Head of caudate nucleus (tissue), 42 donors: ENCODE measurements around the gene CTNNA2.

Source experiments
- DNase-seq, 42 donors: peaks; one replicate each; pipeline versions ENCODE4 v3.0.0 to v3.0.0-alpha.2; 2020 to 2021; ENCODE audit warnings: mixed read lengths in 7 of 42
- intact Hi-C: fragments of 100-400 bp; cut with DNase I; formaldehyde crosslinking; loops from one replicate; pipeline ENCODE4 v1.15.0; 2022

CTNNA2 gene

DNA sequence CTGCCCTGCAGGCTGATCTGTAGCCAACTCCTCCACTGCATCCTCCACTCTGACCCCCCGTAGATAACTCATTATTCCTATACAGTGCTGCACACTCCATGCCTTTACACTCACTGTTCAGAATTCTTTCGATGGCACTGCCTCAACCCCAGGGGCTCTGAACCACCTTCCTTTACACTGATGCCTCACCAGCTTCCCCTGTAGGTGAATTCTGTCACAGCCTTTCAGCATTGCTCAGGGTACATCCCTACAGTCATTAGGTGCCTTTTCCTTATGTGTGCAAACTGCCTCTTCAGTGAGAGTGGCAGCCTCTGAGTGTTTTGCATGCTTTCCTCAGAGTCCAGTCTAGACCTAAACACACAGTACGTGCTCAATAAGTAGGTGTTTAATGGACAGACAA is 472.3 kb downstream of the CTNNA2 start:
- intact Hi-C loops: no loop called here
- DNase-seq: no peak

DNA sequence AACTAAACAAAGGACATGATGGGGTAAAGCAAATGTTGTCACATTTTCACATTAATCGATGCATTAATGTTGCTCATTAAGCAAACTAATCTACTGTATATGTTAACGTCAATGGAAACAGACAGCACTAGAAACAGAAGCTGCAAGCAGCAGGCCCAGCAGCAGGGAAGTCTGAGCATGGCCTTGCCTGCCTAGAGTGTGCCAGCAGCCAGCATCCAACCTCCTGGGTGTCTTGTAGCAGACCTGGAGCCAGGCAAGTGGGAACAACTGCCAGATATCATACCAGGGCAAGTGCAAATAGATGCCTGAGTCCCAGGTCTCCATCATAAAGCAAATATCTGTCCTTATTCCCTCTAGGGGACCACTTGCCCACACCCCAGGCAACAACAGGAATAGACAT is 472.7 kb downstream of the CTNNA2 start:
- DNase-seq: no peak
- intact Hi-C loops: no loop called here

DNA sequence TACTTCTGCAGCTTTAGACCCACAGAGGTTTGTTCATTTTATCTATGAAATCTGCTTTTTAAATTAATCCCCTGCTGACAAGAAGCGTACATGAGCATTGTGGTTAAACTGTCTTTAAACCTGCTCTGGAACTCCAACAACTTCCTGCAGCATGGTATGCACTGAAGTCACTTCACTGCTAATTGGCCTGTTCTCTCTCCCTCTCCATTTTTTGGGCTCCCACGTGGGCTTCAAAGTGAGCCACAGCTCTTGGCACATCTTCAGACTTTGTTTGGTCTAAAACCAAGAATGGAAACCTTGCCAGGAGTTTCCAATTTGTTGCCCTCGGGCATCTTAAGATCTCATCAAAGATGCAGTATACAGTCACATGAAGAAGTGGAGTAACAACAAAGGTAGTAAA is 480.3 kb downstream of the CTNNA2 start:
- DNase-seq: no peak
- intact Hi-C loops: no loop called here

DNA sequence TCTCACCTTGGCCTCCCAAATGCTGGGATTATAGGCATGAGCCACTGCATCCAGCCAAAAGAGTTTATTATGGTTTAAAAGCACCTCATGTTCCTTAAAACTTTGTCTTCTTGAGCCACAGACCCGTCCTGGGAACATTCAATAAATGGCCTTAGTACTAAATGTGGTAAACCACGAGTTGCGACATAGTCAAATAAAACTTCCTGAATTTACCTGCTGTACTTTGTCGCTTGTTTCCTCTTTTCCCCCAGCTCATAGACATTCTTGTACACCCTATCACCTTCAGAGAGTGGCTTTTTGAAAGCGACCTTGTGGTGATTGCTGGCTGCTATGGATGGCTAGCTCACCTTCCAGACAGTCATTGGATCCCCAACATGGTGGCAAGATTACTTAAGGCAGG is 481.3 kb downstream of the CTNNA2 start:
- intact Hi-C loops: no loop called here
- no peak for DNase-seq

DNA sequence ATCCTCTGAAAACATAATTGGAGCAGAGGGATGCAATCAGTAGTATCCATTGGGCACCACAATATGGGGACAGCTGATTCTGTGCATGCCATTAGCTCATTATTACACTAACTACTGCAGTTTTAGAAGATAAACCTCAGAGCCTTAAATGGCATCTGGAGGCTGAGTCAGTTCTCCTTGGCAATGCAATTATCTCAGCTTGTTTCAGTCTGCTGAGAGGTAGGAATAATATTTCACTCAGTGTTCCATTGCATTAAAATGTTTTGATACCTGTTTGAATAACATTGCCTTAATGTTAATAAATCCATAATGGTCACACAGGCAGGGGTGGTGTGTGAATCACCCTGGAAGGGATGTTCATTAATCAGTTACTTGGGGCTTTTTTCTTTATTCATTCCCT is 482.1 kb downstream of the CTNNA2 start:
- intact Hi-C loops: no loop called here
- DNase-seq: peak in 4 of 42 donors; percentile 12 to 45 (median 20)

DNA sequence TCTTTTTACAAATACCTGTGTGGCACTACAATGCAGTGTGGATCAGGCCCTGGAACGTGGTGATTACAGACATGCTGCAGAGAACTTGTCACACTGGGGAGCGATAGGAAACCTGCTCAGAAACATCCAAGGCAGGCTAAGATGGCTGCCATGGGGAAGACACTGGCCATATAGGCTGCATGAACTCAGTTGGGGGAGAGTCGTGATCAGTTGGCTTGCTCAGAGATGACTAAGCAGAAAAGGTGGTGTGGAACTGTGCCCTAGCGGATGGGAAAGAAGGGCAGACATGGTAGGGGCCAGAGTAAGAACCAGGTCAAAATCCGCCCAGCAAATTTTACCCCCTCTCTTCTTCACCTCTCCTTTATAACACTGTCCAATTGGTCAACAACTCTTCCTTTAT is 483.9 kb downstream of the CTNNA2 start:
- intact Hi-C loops: no loop called here
- DNase-seq: no peak

DNA sequence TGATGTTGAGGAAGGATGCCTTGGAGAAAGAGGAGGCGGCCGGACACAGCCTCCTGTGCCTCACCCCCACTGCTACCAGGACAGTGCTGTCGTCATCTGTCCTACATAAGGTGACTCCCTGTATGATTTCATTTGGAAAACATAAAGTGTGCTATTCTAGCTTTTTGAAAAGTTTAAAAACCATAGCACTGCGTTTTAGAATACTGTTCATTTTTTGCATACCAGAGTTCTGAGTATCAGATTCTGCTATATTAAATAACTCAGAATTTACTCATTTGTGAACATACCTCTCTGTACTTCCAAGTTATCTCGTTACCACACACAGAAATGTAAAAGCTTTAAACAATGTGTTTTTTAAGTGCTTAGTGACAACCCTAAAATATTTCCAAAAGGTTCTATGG is 488.9 kb downstream of the CTNNA2 start:
- no peak for DNase-seq
- intact Hi-C loops: no loop called here

DNA sequence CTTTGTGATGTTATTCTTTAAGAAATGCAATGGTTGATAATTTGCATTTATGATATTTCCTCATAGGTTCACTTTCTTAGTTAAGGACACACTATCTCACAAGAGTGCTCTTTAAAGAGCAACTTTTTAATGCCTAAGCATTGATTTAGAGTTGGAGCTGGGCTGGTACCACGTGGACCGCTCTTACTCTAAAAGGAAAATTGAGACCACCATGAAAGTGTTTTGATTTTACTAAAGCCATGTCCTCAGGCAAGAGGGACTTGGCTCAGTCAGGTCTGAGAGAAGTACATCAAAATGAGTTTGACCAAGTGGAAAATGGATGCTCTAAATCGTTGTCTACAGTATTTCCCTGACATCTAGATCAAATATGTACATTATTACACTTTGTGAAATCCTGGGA is 489.3 kb downstream of the CTNNA2 start:
- intact Hi-C loops: no loop called here
- DNase-seq: no peak

DNA sequence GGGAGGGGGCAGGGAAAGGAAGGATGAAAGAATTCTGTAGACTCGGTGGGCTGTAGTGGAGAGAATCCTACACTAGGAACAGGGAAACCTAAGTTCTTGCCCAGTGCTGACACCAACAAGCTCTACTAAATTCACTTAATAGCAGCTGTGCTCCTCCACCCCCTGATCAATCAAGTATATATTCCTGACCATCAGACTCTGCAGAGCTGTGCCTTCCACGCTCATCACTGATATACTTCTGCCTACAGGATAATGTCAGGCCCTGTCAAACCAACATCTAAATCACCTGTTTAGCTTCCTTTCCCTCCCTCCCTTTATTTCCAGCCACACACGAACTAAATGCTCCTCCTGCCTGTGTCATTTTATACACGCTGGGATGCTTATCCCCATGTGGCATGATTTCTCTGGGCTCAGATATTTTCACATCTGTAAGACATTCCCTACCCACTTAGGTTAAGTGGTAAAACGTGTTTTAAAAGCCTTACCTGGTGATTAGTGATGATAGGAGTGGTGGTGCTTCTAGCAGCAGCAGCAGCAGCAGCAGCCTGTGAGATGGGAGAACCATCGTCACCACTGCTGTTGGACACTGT is 489.8 kb downstream of the CTNNA2 start:
- DNase-seq: no peak
- intact Hi-C loops: no loop called here

DNA sequence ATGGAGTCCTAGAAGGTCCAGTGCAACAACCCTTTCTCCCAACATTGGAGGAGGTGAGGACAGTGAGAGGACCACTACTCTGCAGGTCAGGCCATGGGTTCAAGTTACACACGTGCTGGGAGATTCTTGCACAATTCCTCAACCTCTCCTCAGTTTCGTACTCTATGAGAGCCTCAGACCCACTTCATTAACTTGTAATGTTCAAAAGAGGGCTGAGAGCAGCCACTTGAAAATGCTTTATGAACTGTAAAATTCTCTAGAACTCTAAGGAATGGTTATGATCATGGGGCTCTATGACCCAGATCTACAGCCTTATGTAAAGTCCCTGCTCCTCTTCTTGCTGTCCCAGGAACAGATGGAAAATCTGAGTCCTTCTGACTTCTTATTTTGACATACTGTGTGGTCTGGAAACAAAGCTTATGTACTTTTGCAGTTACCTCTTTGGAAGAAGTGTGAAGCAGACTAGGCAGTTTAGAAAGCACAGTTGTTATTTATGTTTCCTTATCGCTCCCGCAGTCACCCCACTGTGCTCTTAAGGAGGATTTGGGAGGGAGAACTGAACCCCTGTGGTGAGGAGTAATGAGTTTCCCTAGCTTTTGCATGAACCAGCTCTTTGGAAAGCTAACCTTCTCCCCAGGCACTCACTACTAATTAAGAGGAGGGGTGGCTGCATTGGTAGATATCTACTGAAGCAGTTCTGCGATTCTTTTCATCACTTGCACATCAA is 495.1 kb downstream of the CTNNA2 start:
- no peak for DNase-seq
- intact Hi-C loops: no loop called here

DNA sequence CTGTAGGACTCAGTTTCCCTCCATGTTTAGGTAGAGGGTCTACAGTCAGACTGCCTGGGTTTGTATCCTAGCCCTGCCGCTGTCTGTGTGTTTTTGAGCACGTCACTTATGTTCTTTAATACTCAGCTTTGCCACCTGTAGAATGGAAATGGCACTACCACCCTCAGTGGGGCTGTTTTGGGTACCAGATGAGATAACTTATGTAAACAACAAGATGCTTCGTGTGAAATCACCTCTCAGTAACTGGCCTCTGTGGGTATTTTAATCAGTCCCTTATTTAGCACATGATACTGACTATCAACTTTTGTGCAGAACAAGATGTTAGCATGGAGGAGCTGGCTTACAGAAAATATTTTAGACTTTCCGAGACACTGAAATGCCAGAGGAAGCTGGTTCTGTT is 495.7 kb downstream of the CTNNA2 start:
- DNase-seq: no peak
- intact Hi-C loops: no loop called here

DNA sequence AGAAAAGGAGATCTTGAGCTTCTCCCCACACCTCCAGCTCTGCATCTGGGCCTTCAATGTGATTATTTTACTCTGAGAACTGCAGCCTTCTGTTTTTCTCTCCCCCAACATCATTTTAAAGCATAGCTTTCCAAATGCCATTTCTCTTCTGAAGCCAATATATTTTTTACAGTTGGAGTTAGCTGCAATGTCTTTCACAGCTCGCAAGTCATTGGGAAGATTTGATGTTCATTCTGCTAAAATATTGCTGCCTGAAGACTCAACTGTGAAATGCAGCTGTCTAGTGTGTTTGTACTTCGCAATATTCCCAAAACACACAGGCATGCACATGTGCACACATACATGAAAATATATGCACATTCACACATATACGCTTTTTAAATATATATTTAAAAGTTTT is 496.4 kb downstream of the CTNNA2 start:
- intact Hi-C loops: no loop called here

DNA sequence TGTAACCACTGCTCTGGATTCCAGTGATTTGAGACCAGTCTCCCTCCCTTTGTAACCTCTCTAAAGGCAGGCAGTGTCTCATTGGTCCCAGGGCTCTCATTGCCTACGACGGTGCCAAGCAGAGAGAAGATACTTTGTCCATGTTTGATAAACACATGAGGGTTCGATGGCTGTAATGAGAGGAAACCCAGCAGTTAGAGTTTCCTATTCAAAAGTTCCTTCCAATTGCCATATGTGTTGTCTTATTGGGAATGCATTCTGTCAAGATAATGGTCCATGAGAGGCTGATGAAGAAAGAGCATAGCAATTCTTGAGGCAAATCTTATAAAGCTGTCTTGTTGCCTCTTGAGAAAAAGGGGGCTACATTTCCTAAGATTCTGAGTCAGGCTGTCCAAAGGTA is 499.2 kb downstream of the CTNNA2 start:
- intact Hi-C loops: no loop called here
- no peak for DNase-seq

More for the DNA sequence above, 496.4 kb downstream of the CTNNA2 start:
- DNase-seq: no peak

DNA sequence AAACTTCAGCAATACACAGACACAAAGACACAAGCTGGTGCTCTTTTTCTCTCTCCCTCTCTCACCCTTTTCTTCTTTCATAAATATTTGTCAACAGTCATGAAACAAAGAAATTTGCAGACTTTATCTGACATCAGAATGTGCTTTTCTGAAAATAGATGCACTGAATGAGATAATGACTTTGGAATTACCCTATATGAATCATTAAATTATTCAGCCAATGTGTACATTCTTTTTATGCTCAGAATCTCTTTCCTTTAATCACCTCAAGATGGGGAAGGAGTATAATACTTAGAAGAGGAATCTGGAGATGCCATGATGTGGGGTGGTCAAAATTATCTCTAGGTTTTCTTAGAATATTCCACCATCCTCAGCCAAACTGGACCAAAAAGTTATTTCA is 501.8 kb downstream of the CTNNA2 start:
- intact Hi-C loops: no loop called here
- DNase-seq: no peak

DNA sequence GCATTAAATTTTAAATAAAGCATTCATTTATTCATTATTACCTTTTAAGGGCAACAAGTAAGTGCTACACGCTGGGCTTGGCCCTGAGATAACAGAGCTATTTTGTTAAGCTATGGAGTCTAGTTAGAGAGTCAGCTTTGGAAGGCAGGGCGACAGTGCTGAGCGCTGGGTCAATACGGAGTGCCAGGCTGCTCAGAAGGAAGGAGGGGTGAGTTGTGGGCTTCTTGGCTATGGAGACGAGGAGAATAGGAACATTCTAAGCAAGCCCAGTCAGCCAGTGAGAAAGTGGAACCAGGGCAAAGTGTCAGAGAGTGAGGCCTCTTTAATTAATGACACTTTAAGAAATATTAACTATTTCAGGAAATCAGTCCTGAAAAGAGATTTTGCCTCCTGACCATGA is 503.3 kb downstream of the CTNNA2 start:
- DNase-seq: peak in 17 of 42 donors; percentile 1 to 54 (median 23)
- intact Hi-C loops: no loop called here

DNA sequence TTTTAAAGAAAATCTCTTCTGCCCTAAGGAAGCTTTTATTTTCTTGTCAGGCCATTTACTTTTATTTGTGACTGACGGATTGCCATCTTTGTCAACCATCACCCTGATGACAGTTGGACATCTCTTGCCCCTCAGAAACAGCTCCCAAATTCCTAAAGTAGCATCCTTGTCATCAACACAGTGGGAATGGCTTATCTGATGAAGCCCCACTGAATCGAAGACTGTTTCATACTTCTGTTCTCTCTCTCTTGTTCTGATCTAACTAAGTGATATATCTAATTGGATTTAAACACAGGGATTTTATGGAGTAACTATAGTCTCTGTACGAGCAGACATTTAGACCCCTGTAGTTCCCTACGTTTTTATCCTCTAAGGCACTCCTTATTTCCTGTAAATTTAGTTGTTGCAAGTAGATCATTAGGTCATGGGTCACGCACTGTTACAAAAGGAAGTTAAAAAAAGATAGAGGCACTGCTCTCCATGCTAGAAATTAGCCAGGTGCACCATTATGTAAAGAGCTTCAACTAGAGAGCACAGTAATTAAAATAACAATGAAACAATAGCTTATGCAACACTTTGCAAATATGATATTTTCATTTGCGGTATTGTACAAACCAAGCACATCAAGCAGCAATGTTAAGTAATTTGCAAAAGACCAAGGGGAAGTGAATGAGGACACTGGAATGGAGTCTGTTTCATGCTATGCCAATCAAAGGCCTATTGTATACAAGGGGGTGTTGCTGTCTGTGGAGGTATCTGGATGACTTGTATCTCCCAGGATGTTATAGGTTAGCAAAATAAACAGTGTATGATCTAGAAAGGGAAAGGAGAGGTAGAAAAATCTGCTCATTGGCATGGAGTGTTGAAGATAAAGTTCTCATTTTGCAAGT is 507.0 kb downstream of the CTNNA2 start:
- DNase-seq: no peak
- intact Hi-C loops: no loop called here

DNA sequence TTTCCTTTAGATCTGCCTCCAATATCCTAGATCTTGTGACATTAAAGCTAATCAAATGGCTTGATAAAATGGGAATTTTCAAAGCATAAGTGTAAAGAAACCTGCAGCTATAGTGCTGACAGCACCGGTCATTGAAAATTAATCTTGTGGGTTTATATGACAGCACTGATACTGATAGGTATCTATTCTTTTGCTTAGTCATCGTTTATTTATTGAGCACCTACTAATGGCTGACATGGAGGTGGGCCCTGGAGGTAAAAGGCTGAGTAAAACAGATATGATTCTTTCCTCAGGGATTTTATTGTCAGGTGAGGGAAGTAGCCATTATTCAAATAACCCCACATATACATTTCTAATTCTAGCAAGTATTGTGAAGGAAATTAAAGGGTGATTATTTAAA is 509.2 kb downstream of the CTNNA2 start:
- intact Hi-C loops: no loop called here
- no peak for DNase-seq

DNA sequence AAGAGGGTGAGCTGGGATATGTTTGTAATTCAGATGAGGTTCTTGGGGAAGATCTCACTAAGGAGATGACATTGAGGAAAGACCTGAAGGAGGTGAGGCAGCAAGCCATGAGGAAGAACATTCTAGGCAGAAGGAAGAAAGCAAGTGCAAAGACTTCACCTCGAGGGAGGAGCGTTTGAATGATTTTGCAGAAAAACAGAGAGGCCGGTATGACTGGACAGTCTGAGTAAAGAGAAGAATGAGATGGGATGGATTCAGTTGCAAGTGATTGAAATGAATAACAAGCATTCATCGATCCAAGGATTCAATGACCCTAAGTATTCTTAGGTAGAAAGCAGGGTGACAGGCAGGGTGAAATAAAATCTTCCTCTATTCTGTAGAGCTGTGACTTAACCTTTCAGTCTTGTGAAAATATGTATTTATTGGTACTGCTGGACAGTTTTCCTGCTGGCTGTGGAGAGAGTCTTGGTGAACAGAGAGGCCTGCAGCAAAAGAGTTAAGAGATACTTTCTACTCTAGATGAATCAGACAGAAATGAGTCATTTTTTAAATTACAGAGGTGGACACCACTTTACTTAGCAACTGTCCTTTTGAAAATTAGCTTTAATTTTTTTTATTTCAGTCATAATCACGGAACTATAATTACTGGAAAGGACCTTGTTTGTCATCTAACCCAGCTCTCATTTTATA is 513.3 kb downstream of the CTNNA2 start:
- intact Hi-C loops: no loop called here
- DNase-seq: no peak

DNA sequence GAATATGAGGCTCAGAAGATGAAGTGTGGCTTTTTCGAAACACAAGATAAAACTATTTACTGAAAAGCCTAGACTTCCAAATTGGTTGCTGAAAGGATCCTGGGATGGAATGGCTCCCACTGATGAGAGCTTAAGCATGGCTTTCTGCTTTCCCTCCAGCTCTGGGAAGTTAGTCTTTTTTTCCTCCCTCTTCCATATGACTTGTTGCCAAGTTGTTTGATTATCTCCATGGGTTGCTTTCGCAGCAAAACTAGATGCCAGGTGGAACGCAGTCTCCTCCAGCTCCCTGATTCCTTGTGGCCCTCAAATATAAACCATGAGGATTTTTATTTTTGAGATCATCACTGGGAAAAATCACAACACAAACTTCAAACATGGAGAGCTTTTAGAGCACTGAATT is 515.2 kb downstream of the CTNNA2 start:
- no peak for DNase-seq
- intact Hi-C loops: no loop called here

DNA sequence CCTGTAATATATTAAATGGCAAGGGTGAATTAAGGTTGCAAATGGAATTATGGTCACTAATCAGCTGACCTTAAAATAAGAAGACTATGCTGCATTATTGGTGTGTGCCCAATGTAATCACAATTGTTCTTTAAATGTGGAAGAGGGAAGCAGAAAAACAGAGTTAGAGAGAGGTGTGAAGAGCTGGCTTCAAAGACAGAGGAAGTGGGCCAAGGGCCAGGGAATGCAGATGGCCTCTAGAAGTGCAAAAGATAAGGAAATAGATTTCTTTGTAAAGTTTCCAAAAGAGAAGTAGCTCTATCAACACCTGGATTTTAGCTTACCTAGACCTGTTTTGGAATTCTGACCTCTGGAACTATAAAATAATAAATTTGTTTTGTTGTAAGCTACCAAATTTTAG is 515.7 kb downstream of the CTNNA2 start:
- intact Hi-C loops: no loop called here
- DNase-seq: no peak
